ENCODE measurements around the gene ULK4. TPM values are rescaled to one million over a fixed set of nuclear protein-coding genes. Genes with fewer than 3 reads are reported as not detected.
A peak's percentile ranks its signal among the peaks of the same experiment; 100 is the strongest.

ULK4 gene
- total RNA-seq, 2 donors from 2014 or later = 28.7 to 38.4 TPM

DNA sequence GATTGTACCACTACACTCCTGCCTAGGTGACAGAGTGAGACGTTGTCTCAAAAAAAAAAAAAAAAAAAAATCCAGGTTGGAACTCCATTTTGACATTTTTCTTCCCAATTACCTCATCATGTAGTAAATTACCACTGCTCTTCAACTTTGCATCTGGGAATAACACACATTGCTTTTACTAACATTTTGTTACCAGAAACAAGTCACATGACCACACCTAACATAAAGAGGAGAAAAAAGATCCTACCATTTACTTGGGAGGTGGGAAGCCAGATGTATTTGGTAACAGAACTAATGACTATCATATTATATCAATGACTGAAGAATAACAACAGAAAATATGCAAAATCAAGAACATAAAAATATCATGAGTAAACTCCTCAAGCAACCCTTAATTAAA is 49.6 kb downstream of the ULK4 start:
- no peak for DNase-seq (ENCODE audit: low spot score)
- ATAC-seq (ENCODE audit: insufficient number of reproducible peaks, low FRiP score, low read depth) = no peak
- Histone ChIP-seq H3K36me3 (peaks cover 1% of the 10 kb centered on the region), H3K27ac (no peak overlapping the region), H3K4me1 (ENCODE audit: control insufficient read depth in 1 of 2, low read depth in 2 of 2) (no peaks in the 10 kb centered on the region), H3K27me3 (replicated peaks; ENCODE audit: insufficient read depth) (no peaks in the 10 kb centered on the region), H3K9me3 (no peaks in the 10 kb centered on the region), H3K4me3 (no peak overlapping the region)
- TF ChIP-seq, protein P1, sequence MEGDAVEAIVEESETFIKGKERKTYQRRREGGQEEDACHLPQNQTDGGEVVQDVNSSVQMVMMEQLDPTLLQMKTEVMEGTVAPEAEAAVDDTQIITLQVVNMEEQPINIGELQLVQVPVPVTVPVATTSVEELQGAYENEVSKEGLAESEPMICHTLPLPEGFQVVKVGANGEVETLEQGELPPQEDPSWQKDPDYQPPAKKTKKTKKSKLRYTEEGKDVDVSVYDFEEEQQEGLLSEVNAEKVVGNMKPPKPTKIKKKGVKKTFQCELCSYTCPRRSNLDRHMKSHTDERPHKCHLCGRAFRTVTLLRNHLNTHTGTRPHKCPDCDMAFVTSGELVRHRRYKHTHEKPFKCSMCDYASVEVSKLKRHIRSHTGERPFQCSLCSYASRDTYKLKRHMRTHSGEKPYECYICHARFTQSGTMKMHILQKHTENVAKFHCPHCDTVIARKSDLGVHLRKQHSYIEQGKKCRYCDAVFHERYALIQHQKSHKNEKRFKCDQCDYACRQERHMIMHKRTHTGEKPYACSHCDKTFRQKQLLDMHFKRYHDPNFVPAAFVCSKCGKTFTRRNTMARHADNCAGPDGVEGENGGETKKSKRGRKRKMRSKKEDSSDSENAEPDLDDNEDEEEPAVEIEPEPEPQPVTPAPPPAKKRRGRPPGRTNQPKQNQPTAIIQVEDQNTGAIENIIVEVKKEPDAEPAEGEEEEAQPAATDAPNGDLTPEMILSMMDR (IDR thresholded peaks at IDR 0.05) = no peak

DNA sequence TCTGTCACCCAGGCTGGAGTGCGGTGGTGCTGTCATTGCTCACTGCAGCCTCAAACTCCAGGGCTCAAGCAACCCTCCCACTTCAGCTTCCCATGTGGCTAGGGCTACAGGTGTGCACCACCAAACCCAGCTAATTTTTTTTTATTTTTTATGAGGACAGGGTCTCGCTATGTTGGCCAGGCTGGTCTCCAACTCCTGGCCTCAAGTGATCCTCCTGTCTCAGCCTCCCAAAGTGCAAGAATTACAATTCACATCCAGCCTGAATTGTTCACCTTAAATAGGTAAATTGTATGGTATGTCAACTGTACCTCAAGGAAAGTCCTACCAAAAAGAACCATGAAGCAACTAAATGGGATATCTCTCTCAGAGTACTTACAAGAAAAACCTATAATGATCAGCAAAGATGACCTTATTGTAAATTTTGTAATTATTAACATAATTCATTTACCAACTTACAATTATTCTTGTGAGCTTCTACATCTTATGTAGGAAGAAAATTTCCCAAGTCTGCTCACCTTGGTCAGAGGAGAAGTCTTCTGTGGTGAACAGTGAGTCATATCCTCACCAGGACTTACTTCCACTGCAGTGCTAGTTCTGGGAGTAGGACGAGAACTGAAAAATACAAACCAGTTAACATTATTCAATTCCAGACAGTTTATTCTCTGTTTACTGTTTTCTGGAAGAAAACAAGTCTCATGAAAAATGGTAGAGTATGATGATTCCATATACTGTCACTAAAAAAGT is 54.4 kb downstream of the ULK4 start:
- no peak overlapping the region for H3K27ac ChIP-seq
- H3K36me3 ChIP-seq = peaks cover 6% of the 10 kb centered on the region
- TF ChIP-seq, protein P1 (IDR thresholded peaks at IDR 0.05) = no peak
- H3K27me3 ChIP-seq (replicated peaks; ENCODE audit: insufficient read depth) = no peaks in the 10 kb centered on the region
- H3K4me3 ChIP-seq = no peak overlapping the region
- H3K9me3 ChIP-seq = no peaks in the 10 kb centered on the region
- ATAC-seq (ENCODE audit: insufficient number of reproducible peaks, low FRiP score, low read depth) (no peak), DNase-seq (ENCODE audit: low spot score) (no peak)
- no peaks in the 10 kb centered on the region for H3K4me1 ChIP-seq (ENCODE audit: control insufficient read depth in 1 of 2, low read depth in 2 of 2)

- no peaks in the 10 kb centered on the region for H3K27me3 ChIP-seq (replicated peaks; ENCODE audit: insufficient read depth)
- no peaks in the 10 kb centered on the region for H3K4me1 ChIP-seq (ENCODE audit: control insufficient read depth in 1 of 2, low read depth in 2 of 2)
- TF ChIP-seq, protein P1 (IDR thresholded peaks at IDR 0.05) = no peak
- H3K36me3 ChIP-seq = peaks cover 3% of the 10 kb centered on the region
- no peaks in the 10 kb centered on the region for H3K9me3 ChIP-seq
- ATAC-seq (ENCODE audit: insufficient number of reproducible peaks, low FRiP score, low read depth) (no peak), DNase-seq (ENCODE audit: low spot score) (no peak)
- no peak overlapping the region for H3K4me3 ChIP-seq
- H3K27ac ChIP-seq = no peak overlapping the region
These were observed 61.6 kb downstream of the ULK4 start for GRCh38 chr3:41900265-41900664.

DNA sequence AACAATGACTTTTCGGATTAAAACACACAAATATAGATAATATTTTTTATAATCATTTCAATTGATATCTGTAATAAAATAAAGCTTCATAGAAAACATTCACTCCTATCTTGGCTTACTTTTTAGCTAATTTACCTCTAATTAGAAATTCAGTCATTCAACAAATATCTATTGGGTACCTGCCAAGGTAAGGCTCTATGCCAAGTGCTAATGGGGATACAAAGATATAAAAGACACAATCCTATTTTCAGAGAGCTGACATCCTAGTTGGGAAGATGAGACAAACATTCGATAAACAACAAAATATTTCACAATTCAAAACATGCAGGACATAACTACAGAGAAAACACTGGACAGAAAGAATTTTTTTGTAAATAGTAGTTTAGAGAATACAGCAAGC is 63.3 kb downstream of the ULK4 start:
- no peak overlapping the region for H3K4me3 ChIP-seq
- H3K27ac ChIP-seq = no peak overlapping the region
- DNase-seq (ENCODE audit: low spot score) (no peak), ATAC-seq (ENCODE audit: insufficient number of reproducible peaks, low FRiP score, low read depth) (no peak)
- H3K36me3 ChIP-seq = peaks cover 3% of the 10 kb centered on the region
- H3K27me3 ChIP-seq (replicated peaks; ENCODE audit: insufficient read depth) = no peaks in the 10 kb centered on the region
- no peaks in the 10 kb centered on the region for H3K4me1 ChIP-seq (ENCODE audit: control insufficient read depth in 1 of 2, low read depth in 2 of 2)
- no peaks in the 10 kb centered on the region for H3K9me3 ChIP-seq
- TF ChIP-seq, protein P1 (IDR thresholded peaks at IDR 0.05) = no peak

DNA sequence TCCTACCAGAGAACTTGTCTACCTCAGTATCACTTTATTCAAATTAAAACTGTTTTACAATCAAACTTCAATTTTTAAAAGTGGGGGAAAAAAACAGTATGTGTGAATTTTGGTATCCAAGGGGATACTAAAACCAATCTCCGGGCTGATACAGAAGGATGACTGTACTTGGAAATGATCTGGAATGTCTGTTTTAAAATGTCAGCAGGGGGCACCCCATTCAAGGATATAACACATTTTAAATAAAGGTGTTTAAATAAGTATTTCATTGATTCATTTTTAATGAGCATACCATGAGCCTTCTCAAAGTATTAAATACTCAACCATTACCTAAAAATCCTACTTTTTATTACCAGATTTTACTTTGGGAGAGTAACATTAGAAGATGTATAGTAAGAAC is 67.9 kb downstream of the ULK4 start:
- TF ChIP-seq, protein P1 (IDR thresholded peaks at IDR 0.05) = peak; percentile 57
- no peaks in the 10 kb centered on the region for H3K36me3 ChIP-seq
- DNase-seq (ENCODE audit: low spot score) (no peak), ATAC-seq (ENCODE audit: insufficient number of reproducible peaks, low FRiP score, low read depth) (no peak)
- H3K27me3 ChIP-seq (replicated peaks; ENCODE audit: insufficient read depth) = no peaks in the 10 kb centered on the region
- H3K4me3 ChIP-seq = no peak overlapping the region
- no peaks in the 10 kb centered on the region for H3K4me1 ChIP-seq (ENCODE audit: control insufficient read depth in 1 of 2, low read depth in 2 of 2)
- H3K9me3 ChIP-seq = no peaks in the 10 kb centered on the region
- H3K27ac ChIP-seq = no peak overlapping the region
